GM10266 (cell line): ENCODE data around the gene ABHD2.

Source experiments
- DNase-seq: peaks from one replicate; pipeline ENCODE4 v3.0.0; 2012; ENCODE audit errors: extremely low spot score
- TF ChIP-seq, protein P1 (sequence below): IDR thresholded peaks from 2 replicates; pipeline ENCODE4 v1.5.1; 2012; ENCODE audit warnings: mild to moderate bottlenecking, low read depth; ENCODE audit not compliant: control insufficient read depth, insufficient read depth; ENCODE audit errors: missing control alignments

The ABHD2 gene

DNA sequence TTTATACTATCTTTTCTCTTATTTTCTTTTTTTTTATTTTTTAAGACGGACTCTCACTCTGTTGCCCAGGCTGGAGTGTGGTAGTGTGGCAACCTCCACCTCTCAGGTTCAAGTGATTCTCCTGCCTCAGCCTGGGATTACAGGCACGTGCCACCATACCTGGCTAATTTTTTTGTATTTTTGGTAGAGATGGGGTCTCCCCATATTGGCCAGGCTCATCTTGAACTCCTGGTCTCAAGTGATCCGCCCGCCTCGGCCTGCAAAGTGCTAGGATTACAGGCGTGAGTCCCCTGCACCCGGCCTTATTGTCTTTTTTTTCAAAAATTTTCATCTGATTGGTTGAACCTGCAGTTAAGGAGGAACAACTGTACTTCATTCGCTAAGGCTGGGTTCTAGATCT lies 21.8 kb downstream of the ABHD2 start:
- DNase-seq: no peak
- TF ChIP-seq, protein P1, sequence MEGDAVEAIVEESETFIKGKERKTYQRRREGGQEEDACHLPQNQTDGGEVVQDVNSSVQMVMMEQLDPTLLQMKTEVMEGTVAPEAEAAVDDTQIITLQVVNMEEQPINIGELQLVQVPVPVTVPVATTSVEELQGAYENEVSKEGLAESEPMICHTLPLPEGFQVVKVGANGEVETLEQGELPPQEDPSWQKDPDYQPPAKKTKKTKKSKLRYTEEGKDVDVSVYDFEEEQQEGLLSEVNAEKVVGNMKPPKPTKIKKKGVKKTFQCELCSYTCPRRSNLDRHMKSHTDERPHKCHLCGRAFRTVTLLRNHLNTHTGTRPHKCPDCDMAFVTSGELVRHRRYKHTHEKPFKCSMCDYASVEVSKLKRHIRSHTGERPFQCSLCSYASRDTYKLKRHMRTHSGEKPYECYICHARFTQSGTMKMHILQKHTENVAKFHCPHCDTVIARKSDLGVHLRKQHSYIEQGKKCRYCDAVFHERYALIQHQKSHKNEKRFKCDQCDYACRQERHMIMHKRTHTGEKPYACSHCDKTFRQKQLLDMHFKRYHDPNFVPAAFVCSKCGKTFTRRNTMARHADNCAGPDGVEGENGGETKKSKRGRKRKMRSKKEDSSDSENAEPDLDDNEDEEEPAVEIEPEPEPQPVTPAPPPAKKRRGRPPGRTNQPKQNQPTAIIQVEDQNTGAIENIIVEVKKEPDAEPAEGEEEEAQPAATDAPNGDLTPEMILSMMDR: no peak

DNA sequence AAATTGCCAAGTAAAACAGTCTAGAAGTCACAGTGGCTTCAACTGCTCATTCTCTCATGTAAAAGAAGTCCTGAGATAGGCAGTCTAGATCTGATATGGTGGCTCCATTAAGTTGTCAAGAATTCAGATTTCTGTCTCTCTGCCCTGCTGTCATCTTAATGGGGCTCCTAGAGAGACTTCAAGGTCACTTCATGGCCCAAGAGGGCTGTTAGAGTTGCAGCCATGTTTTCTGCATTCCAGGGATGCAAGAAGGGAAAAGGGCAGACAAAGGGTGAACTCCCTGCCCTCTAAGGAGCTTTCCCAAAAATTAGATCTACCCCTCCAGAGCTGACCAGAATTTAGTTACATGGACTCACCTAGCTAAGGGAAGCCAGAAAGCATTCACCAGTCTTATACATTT lies 23.1 kb downstream of the ABHD2 start:
- TF ChIP-seq, protein P1: no peak
- no peak for DNase-seq

- TF ChIP-seq, protein P1: no peak
- no peak for DNase-seq
These were observed 23.7 kb downstream of the ABHD2 start for GRCh38 chr15:89111961-89112340.

GRCh38 chr15:89112341-89112971 lies 24.2 kb downstream of the ABHD2 start:
- TF ChIP-seq, protein P1: no peak
- peak; percentile 48 for DNase-seq

- DNase-seq: no peak
- TF ChIP-seq, protein P1: no peak
These were observed 25.2 kb downstream of the ABHD2 start for GRCh38 chr15:89113296-89114024.

DNA sequence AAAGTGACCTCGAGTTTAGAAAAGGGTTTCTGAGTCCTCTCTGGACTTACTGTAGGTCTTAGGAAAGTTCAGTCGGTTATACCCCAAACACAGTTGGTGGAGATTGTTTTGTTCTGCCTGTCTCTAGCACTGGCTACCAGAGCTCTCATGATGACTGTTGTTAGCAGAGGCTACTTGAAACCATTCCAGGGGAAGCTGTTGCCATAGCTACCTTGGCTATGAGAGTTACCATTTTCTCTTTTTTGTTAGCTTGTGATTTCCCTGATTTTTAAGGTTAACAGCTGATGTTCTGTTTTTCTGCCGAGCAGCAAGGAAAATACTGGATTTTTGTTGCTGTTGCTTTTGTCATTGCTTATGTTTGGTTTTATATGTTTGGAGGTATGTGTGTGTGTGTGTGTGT lies 26.7 kb downstream of the ABHD2 start:
- no peak for DNase-seq
- TF ChIP-seq, protein P1: no peak

- no peak for DNase-seq
- TF ChIP-seq, protein P1: no peak
These were observed 27.3 kb downstream of the ABHD2 start for GRCh38 chr15:89115547-89115946.
